CD4-positive, alpha-beta T cell (primary cell): ENCODE measurements around the gene KLRF2. TPM values are rescaled to one million over a fixed set of nuclear protein-coding genes. Genes with fewer than 3 reads are reported as not detected.
A peak's percentile ranks its signal among the peaks of the same experiment; 100 is the strongest.

Source experiments
- ATAC-seq: fragments of 200-7000 bp; cut with Tn5 transposase; one replicate; pipeline ENCODE4 v1.10.0; 2022; ENCODE audit warnings: mild to moderate bottlenecking; ENCODE audit not compliant: poor library complexity
- CTCF ChIA-PET: fragments of 350-600 bp; sonication (Branson Sonifier 250); formaldehyde crosslinking; loops from one replicate; lab custom pipeline; 2021; ENCODE audit warnings: antibody characterized with exemption, inconsistent platforms; lab: Charles Lee
- POLR2A ChIA-PET: fragments of 350-600 bp; sonication (Branson Sonifier 250); formaldehyde crosslinking; loops from one replicate; lab custom pipeline; 2021; ENCODE audit warnings: antibody characterized with exemption, inconsistent platforms; lab: Charles Lee
- DNase-seq, 14 experiments: peaks; one replicate each; pipeline ENCODE4 v3.0.0-alpha.2; 2013 to 2020; ENCODE audit warnings: mixed read lengths in 2 of 14
- H3K27ac ChIP-seq, 2 donors: one replicate each; pipeline versions ENCODE4 v1.5.1 to v1.7.0; 2013; ENCODE audit warnings: low read length in 2 of 2, low read depth in 1 of 2, mild to moderate bottlenecking in 1 of 2
- H3K27me3 ChIP-seq, 2 experiments: 1 replicate in 1 of 2; 2 replicates in 1 of 2; pipeline versions ENCODE4 v1.6.1 to v1.7.0; 2013; ENCODE audit warnings: low read length in 2 of 2, control low read depth in 1 of 2, mild to moderate bottlenecking in 1 of 2, moderate library complexity in 1 of 2; ENCODE audit not compliant: insufficient read depth in 2 of 2, control insufficient read depth in 1 of 2
- H3K36me3 ChIP-seq: one replicate; pipeline ENCODE4 v1.6.1; 2013; ENCODE audit warnings: low read length, control low read depth; ENCODE audit not compliant: insufficient read depth
- H3K4me1 ChIP-seq: one replicate; pipeline ENCODE4 v1.6.1; 2013; ENCODE audit warnings: low read length, control low read depth; ENCODE audit not compliant: insufficient read depth
- H3K4me3 ChIP-seq: one replicate; pipeline ENCODE4 v1.5.1; 2013; ENCODE audit warnings: mild to moderate bottlenecking, low read length, moderate library complexity
- H3K9me3 ChIP-seq, 2 experiments: 1 replicate in 1 of 2; 2 replicates in 1 of 2; pipeline versions ENCODE4 v1.6.1 to v1.7.0; 2013; ENCODE audit warnings: low read length in 2 of 2, mild to moderate bottlenecking in 2 of 2, control low read depth in 1 of 2, moderate library complexity in 1 of 2; ENCODE audit not compliant: control insufficient read depth in 1 of 2, insufficient read depth in 1 of 2
- H3K27ac Mint-ChIP-seq: one replicate; pipeline ENCODE4 v1.8.0; 2020; ENCODE audit warnings: mixed read lengths
- H3K27me3 Mint-ChIP-seq: one replicate; pipeline ENCODE4 v1.8.0; 2021; ENCODE audit warnings: mixed read lengths
- H3K36me3 Mint-ChIP-seq: one replicate; pipeline ENCODE4 v1.8.0; 2021; ENCODE audit warnings: low read depth, mixed read lengths
- H3K4me1 Mint-ChIP-seq: one replicate; pipeline ENCODE4 v1.8.0; 2021; ENCODE audit warnings: low read depth, mixed read lengths
- H3K4me3 Mint-ChIP-seq: one replicate; pipeline ENCODE4 v1.8.0; 2020; ENCODE audit warnings: mild to moderate bottlenecking, mixed read lengths
- H3K9me3 Mint-ChIP-seq: one replicate; pipeline ENCODE4 v1.8.0; 2020; ENCODE audit warnings: mixed read lengths
- CTCF ChIP-seq: fragments of 200-600 bp; IDR thresholded peaks from one replicate; pipeline ENCODE4 v1.8.0; 2022; ENCODE audit warnings: antibody characterized with exemption, mild to moderate bottlenecking
- intact Hi-C, 2 experiments: fragments of 100-400 bp; cut with DNase I in 1 of 2; cut with micrococcal nuclease in 1 of 2; formaldehyde crosslinking; loops; one replicate each; pipeline versions ENCODE4 v1.15.1 to v1.9.0; 2023 to 2025; cut with DNase I, micrococcal nuclease
- total RNA-seq, 174 experiments: library from RNA in 2 of 174; stranded (reverse) in 2 of 174; gene quantifications; one replicate each; pipeline ENCODE4 v1.2.3 and lab custom pipeline; 2021 to 2026

Gene KLRF2
- total RNA-seq, 2 experiments from 2014 or later: not detected

- ChIA-PET POLR2A (interaction anchor here (1.9 kb wide), 1 partner anchor 9 kb away, joined by 7 read pairs; no protein-coding TSS in a partner anchor), CTCF (no interaction called here)
- no peaks in the 10 kb centered on the region for H3K4me1 ChIP-seq
- Mint-ChIP-seq H3K9me3 (no peaks in the 10 kb centered on the region), H3K36me3 (peaks cover 89% of the 10 kb centered on the region), H3K4me1 (peaks cover 72% of the 10 kb centered on the region), H3K4me3 (no peak overlapping the region), H3K27ac (peak overlapping the region; percentile 6), H3K27me3 (no peaks in the 10 kb centered on the region)
- DNase-seq (no peak), ATAC-seq (no peak)
- no peak overlapping the region for H3K27ac ChIP-seq
- TF ChIP-seq CTCF: no peak
- no peaks in the 10 kb centered on the region for H3K27me3 ChIP-seq
- peaks cover 70% of the 10 kb centered on the region for H3K36me3 ChIP-seq
- no peaks in the 10 kb centered on the region for H3K9me3 ChIP-seq
- intact Hi-C loops: no loop called here
- no peak overlapping the region for H3K4me3 ChIP-seq
Observed at GRCh38 chr12:9856151-9856550, 25.1 kb upstream of the KLRF2 start.

- DNase-seq (no peak), ATAC-seq (no peak)
- Histone ChIP-seq H3K27me3 (no peaks in the 10 kb centered on the region), H3K27ac (no peak overlapping the region), H3K9me3 (no peaks in the 10 kb centered on the region), H3K4me3 (no peak overlapping the region), H3K36me3 (peaks cover 66% of the 10 kb centered on the region), H3K4me1 (no peaks in the 10 kb centered on the region)
- peaks cover 72% of the 10 kb centered on the region for H3K4me1 Mint-ChIP-seq
- ChIA-PET POLR2A (interaction anchor here (1.9 kb wide), 1 partner anchor 8 kb away, joined by 7 read pairs; no protein-coding TSS in a partner anchor), CTCF (no interaction called here)
- TF ChIP-seq CTCF: no peak
- no peak overlapping the region for H3K4me3 Mint-ChIP-seq
- no peak overlapping the region for H3K27ac Mint-ChIP-seq
- no peaks in the 10 kb centered on the region for H3K9me3 Mint-ChIP-seq
- peaks cover 86% of the 10 kb centered on the region for H3K36me3 Mint-ChIP-seq
- intact Hi-C loops: no loop called here
- no peaks in the 10 kb centered on the region for H3K27me3 Mint-ChIP-seq
Observed at GRCh38 chr12:9856894-9857293, 24.4 kb upstream of the KLRF2 start.

GRCh38 chr12:9858135-9858534 lies 23.2 kb upstream of the KLRF2 start:
- Histone ChIP-seq H3K27me3 (no peaks in the 10 kb centered on the region), H3K9me3 (no peaks in the 10 kb centered on the region), H3K27ac (no peak overlapping the region), H3K4me1 (peaks cover 6% of the 10 kb centered on the region), H3K36me3 (peaks cover 59% of the 10 kb centered on the region), H3K4me3 (no peak overlapping the region)
- Mint-ChIP-seq H3K4me3 (no peak overlapping the region), H3K4me1 (peaks cover 71% of the 10 kb centered on the region), H3K27ac (no peak overlapping the region), H3K36me3 (peaks cover 86% of the 10 kb centered on the region), H3K27me3 (no peaks in the 10 kb centered on the region), H3K9me3 (peaks cover 2% of the 10 kb centered on the region)
- intact Hi-C loops: no loop called here
- ATAC-seq: no peak
- ChIA-PET POLR2A (interaction anchor here (1.2 kb wide), 1 partner anchor 11 kb away, joined by 7 read pairs; the partner anchor contains the start of gene CLEC2B), CTCF (no interaction called here)
- DNase-seq: no peak
- no peak for TF ChIP-seq CTCF
